IPS-11a (cell line): ENCODE results near the gene TNFAIP8L1.

Experiments
- H3K4me3 ChIP-seq: one replicate; pipeline ENCODE4 v1.5.1; 2013; ENCODE audit warnings: low read depth, low read length, control low read depth

Gene TNFAIP8L1

DNA sequence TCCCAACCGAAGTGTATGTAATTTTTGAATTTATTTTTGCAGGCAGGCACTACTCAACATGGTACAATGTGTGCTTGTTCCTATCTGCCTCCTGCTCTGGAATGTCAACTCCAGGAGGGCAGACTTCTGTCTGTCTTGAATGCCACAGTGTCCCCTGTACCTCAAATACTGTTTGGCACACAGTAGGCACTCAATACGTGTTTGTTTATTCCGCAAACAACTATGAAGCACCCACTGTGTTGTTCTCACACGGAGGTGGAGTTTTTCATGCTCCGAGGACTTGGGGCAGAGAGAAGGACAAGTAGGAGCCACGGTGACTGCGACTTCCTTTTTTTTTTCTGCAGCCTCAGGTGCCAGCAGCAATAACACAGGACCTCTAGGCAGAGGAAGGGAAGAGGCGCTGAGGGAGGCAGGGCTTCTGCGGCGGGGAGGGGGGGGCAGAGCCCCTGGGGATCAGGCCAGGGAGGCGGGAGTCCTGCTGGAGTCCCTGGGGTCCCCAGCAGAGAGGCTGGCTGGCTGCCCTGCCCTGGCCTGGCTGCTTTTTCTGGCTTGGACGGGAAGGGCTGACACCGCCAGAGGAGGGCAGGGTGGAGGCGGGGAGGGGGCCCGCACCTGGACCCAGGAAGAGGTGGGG is 29.3 kb upstream of the TNFAIP8L1 start:
- H3K4me3 ChIP-seq, result no peak overlapping the region

DNA sequence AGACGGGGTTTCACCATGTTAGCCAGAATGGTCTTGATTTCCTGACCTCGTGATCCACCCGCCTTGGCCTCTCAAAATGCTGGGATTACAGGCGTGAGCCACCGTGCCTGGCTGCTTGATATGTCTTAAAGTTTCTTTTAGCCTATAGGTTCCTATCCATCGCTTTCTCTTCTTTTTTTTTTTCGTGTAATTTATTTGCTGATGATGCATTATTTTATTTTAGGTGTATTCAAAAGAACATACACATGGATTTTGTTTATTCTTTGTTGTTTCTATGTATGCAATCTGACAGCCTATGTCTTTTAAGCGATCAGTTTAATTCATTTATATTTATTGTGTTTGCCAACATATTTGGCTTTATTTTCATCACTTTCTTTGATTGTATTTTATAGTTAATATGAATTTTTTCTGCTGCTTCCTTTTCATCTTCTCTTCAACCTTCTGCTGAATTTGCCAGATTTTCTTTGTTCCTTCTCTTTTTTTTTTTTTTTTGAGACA is 26.0 kb upstream of the TNFAIP8L1 start:
- H3K4me3 ChIP-seq, result no peak overlapping the region

DNA sequence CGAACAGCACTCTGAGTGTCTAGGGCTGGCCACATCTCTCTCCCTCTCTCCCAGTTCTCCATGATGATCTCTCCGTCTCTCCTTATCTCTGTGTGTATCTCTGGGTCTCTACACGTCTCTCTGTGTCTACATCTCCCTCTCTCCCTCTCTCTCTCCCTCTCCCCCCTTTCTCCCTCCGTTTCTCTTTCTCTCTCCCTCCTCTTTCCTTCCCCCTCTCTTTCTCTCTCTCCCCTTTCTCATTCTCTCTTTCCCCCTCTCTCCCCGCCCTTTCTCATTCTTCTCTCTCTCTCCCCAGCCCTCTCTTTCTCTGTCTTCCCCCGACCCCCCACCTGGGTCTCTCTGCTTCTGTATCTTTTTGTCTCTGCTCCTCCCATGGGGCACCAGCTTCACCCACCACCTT is 21.3 kb upstream of the TNFAIP8L1 start:
- no peak overlapping the region for H3K4me3 ChIP-seq

DNA sequence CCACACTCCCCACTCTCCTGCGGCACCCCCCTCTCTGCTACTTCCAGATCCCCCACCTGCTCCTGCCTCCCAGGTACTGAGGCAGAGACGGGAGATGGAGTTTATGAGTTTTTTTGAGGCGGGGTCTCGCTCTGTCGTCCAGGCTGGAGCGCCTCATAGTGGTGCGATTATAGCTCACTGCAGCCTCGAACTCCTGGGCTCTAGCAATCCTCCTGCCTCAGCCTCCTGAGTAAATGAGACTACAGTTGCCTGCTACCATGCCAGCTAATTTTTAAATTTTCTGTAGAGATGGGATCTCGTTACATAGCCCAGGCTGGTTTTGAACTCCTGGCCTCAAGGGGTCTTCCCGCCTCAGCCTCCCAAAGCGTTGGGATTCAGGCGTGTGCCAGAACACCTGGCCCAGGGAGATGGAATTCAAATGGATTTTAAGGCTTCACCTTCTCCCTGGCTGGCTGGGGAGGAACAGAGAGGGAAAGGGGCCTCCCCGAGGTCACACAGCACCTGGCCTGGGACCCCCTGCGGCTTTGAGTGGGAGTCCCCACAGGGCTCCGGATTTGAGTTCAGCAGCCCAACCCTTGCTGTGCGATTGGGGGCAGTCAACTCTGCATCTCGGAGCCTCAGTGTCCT is 19.5 kb upstream of the TNFAIP8L1 start:
- H3K4me3 ChIP-seq, result no peak overlapping the region

DNA sequence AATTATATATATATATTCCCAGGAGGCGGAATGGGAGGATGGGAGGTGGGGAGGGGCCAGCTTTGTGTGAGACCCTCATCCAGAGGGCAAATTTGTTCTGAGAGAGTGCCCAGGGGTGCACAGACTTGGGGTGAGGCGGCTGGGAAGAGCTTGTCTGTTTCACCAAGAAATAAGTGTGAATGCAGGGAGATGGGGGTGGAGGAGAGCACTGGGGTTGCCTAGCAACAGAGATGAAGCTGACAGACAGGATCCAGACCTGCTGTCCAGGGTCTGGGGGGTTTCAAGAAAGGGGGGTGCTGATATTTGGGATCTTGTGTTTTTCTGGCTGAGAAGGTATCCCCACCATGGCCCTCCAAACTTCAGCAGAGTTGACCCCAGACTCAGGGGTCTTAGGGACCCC is 18.6 kb upstream of the TNFAIP8L1 start:
- H3K4me3 ChIP-seq, result no peak overlapping the region

DNA sequence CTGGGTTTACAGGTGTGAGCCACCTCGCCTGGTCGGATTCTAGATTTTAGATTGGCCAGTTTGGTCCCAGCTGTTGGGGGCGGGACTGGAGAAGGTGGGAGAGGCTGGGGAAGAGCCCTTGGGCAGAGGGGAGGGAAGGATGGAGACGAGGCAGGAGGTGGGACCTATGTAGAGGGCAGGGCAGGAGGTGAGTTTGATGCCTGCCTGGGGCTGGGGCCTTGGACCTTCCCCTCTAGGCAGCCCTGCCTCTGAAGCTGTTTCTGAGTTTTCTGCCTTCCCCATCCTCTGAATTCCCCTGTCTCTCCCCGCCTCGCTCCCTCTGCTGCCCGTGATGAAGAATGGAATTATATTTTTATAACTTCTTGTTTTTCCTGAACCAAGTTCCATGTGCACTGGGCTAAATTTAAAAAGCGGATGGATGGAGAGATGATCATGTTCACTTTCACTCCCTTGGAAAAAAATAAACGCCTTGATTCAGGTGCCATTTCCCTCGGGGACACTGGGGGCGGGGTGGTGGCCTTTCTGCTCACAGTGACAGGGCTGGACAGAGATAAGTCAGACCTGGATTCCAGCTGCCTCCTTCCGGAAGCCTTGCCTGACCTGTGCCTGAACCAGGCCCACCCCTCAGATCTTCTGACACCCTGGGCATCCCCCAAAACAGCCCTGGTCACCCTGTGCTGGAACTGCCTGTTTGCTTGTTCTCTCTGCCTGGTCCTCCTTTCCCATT is 16.5 kb upstream of the TNFAIP8L1 start:
- no peak overlapping the region for H3K4me3 ChIP-seq

DNA sequence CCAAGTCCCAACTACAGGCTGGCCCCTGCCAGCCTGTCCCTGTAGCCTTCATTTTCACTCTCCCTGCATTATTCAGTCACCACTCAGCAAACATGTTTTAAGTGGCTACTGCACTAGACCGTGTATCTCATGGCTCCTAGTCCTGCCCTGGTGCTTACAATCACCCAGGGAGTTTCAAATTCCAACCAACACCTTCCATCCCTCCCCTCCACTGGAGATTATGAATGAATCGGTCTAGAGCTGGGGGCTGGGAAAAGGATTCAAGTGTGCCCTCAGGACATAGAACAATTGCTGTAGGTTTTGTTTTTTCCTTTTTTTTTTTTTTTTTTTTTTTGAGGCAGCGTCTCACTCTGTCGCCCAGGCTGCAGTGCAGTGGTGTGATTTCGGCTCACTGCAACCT is 15.0 kb upstream of the TNFAIP8L1 start:
- H3K4me3 ChIP-seq, result no peak overlapping the region

DNA sequence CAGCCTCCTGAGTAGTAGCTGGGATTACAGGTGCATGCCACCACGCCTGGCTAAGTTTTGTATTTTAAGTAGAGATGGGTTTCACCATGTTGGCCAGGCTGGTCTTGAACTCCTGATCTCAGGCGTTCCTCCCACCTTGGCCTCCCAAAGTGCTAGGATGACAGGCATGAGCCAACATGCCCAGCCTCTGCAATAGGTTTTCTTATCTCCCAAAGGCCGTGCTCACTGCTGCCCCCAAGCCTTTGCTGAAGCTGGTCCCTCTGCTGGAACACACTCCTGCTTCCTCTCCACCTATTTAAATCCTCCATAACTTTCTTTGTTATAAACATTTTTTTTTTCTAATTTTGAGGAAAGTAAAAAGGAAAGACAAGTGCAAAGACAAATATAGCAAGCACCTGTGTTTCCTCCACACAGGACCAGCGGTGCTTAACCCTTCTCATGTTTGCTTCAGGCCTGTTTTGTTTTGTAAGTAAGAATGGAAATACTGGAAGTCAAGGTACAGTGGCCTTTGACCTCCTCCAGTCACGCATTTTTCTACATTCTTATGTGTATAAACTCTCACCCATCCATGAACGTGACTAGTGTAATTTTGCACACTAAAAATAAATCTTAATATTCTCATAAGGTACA is 14.5 kb upstream of the TNFAIP8L1 start:
- H3K4me3 ChIP-seq, result no peak overlapping the region

DNA sequence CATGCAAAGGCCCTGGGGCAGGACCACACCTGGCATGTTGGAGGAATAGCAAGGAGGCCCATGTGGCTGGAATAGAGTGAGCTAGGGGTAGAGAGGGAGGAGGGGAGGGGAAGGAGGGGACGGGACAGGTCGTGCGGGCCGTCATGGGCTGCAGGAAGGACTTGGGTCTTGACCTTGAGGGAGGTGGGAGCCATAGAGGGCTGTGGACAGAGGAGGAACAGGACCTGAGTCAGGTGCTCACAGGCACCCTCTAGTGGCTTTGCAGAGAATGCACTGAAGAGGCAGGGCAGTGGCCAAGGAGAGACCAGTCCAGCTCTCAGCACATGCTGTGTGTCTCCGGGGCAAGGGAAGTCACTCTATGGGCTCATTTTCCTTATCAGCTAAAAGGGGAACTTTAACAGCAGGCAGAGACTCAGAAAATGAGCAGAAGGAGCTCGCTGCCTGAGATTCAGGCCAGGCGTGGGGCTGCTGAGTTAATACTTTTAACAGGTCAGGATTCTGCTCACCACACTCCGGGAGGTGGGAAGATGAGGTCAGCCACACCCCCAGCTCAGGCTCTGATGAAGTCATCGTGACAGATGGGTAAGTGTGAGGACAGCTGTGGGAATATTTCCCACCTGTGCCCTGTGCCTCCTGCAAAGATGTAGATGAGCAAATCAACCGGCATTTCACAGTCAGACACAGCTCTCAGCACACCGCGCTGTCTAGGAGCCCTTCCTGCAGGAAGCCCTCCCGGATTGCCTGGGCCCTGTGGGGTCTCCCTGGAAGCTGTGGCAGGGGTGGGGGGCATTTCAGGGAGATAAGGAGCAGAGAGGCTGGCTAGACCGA is 6.0 kb upstream of the TNFAIP8L1 start:
- no peak overlapping the region for H3K4me3 ChIP-seq

DNA sequence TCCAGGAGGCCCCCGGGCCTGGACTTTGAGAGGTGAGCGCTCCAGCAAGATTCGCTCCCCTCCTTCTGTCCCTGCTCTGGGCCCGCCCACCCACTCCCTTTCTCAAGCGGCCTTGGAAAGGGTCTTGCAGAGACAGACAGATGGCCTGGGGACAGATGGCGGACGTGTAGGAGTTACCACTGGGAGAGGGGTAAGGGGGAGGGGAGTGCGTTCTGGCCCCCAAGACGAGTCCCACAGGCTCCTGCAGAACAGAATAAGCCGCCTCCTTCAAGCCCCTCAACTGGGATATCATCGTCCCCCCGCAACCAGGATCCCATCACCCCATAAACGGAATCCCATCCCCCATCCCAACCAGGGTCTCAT is 3.6 kb upstream of the TNFAIP8L1 start:
- H3K4me3 ChIP-seq, result peak overlapping the region; percentile 45

DNA sequence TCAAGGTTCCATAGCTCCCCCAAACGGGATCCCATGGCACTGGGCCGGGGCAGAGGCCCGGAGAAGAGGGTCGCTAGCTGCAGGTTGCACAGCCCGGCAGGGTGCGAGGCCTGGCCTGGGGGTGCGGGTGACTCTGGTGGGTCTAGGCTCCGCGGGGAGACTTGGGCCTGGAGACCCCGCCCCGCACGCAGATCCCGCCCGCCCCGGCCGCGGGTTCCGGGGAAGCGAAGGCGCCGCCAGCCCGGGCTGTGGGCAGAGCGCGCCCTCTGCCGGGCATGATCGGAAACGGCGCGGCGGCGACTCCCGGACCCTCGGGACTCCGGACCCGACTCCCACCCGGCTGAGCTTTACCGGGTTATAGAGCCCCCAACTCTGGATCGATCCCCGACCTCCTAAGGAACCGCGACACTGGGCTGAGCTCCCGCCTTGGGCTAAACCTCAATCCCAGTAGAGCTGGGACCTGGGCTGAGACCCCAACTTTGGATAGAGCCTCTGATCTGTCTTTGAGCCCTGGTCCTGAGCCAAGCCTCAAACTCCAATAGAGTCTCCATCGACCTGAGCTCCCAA is 3.1 kb upstream of the TNFAIP8L1 start:
- H3K4me3 ChIP-seq, result peak overlapping the region; percentile 45

DNA sequence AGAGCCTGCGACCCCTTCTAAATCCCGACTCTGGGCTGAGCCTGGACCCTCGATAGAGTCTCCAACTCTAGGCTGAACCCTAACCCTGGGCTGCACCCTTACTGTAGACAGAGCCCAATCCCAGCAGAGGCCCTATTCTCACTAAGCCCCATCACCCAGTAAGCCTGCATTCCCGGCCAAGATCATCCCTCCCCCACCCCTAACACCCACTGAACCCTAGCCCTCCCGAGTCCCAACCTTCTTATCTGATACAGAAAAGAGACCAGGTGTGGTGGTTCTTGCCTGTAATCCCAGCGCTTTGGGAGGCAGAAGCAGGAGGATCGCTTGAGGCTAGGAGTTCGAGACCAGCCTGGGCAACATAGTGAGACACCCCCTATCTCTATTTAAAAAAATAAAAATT is 2.6 kb upstream of the TNFAIP8L1 start:
- no peak overlapping the region for H3K4me3 ChIP-seq

DNA sequence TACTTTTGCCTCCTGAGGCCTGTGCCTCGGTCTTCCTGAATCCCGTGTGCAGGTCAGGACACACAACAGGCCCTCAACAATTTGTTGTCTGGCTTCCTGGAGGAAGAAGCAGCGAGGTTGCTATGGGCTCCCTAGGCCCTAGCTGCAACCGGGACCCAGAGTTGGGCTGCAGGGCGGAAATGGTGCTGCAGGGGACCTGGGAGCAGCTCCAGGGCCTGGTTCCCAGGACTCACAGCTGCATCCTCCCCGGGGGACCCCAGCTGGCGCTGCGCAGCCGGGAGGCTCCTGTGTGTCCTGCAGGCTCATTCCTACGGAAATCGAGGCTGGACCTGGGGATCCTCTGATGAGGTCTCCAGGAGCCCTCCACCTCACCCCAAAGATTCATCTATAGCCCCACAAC is 999 bp upstream of the TNFAIP8L1 start:
- H3K4me3 ChIP-seq, result no peak overlapping the region

DNA sequence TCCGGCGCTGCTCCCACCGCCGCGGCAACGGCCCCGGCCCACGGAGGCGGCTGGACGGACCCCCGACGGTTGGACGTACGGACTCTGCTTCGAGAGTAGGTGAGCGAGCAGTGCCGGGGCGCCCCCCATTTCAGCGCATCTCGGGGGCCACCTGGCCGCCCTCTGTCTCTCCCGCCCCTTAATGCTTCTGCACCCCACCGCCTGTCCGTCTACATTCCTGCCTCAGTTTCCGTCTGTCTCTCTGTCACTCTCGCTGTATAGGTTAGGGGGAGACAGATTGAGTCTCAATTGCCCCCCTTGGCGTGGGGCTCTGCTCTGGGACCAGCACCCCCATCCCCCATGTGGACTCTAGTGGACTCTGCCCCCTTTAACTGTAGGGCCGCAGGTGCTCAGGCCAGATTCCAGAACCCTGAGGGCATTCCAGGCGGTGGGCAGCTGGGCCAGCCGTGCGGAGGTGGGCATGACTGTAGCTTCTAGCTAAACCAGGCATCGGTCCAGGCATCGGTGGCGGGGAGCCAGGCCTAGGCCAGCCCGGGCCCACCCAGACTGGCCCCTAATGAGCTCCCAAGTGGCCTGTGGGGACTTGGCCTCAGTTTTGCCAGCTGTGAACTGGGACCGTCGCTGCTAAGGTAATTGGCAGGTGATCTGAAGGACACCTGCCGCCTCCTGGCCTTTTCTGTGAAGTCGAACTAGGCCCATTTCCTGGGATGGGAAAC is 373 bp downstream of the TNFAIP8L1 start:
- H3K4me3 ChIP-seq, result peak overlapping the region; percentile 51

DNA sequence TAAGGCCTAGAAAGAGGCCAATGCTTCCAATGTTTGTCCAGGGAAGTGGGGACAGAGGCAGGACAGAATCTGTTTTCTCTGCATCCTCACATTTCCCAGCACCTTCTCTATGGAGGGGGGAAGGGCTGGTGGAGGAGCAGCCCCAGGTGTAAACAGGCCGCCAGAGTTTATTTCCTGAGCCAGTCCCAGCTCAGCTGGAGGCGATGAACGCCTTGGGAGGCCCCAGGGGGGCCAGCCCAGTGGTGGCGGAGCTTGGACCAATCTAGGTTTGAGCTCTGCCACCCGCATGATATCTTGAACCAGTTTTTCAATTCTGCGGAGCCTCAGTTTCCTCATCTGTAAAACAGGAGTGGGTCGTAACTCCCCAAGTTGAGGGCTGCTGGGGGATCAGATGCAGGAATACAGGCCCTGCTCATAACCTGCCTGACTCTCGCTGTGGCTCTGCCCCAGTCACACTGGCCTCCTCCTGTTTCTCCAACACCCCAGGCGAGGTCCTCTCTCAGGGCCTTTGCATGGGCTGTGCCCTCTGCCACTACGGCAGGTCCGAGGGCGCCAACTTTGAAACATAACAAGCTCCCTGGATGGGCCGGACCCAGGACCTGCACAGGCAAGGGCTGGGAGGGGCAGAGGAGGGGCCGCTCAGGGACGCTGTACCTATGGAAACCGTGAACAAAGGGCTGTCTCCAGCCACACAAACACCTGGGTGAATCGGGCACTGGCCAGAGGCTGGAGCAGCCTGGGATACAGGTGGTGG is 1.1 kb downstream of the TNFAIP8L1 start:
- H3K4me3 ChIP-seq, result no peak overlapping the region

DNA sequence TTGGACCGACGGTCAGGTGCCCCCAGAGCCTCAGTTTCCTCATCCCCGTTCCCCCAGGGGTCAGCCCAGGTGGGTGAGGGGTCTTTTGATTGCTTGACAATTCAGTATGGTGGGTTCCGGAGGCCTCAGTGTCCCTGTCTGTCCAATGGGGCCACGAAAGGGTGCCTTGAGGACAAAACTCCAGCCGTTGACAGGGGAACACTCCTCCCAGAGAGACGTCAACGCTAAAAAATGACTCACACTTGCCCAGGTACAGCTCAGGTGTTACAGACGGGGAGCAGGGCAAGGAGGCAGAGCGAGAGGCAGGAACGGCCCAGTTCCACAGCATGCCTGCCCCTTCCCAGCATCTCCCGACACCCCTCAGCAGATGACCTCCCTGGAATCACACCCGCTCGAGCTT is 1.8 kb downstream of the TNFAIP8L1 start:
- no peak overlapping the region for H3K4me3 ChIP-seq

DNA sequence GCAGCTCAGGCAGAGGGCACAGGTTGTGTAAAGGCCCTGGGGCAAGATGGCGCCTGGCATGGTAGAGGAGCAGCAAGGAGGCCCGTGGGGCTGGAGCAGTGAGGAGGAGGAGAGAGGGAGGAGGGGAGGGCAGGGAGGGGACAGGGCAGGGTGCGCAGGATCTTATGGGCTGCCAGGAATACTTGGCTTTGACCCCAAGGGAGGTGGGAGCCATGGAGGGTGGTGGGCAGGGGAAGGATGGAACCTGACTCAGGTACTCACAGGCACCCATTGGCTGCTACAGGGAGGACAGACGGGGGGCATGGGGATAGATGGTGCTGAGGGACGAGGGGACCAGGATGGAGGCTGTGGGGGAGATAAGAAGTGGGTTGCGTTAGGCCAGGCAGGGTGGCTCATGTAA is 3.3 kb downstream of the TNFAIP8L1 start:
- no peak overlapping the region for H3K4me3 ChIP-seq

DNA sequence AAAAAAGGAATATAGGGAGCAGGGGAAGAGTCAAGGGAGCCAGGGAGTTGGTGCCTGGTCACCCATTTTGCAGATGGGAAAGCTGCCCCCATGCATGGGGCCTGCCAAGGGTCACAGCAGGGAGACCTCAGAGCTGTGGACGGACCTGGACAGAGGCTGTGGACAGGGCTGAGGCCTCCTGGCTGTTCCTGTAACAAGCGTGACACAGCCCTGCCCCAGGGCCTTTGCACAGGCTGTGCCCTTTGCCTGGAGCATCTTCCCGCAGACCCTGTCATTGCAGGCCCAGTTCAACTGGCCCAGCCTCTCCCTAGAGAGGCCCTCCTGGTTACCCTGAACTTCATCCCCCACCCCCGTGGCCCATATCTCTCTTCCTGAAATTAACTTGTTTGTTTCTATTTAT is 6.4 kb downstream of the TNFAIP8L1 start:
- H3K4me3 ChIP-seq, result no peak overlapping the region
